ENCODE measurements around the gene SECISBP2L. TPM values are rescaled to one million over a fixed set of nuclear protein-coding genes. Genes with fewer than 3 reads are reported as not detected.

Gene SECISBP2L
- total RNA-seq, 1 experiment from 2014 or later = 16.0 TPM

DNA sequence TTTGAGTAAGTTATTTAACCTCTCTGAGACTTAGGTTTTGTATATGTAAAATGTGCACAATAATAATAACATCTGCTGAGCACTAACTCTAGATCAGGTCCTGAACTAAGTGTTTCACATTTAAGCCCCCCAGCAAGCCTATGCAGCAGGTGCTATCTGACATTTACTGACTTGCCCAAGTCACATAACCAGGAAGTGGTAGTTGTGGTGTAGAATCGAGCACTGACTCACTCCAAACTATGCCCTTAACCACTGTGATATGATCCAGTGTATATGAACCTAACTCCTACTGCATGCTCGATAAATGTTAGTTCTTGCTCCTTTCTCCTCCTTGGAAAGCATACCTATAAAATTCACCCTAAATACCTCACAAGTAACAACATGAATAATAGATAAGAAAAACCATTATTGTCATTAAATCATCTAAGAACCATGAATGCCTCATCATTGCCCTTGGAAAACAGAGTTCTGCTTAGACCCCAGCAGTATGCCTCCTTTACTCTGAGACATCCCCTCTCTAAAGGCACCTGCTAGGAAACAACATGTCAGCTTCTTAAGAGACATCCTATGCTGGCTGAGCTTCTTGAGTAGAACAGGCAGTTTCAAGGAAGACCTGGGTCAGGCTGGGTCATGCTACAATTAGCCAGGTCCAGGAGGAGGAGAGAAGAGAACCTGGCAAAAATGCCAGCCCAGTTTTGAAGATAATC lies 79.5 kb downstream of the SECISBP2L start:
- DNase-seq (ENCODE audit: low spot score) = peak; percentile 61

GRCh38 chr15:48965972-48966371 lies 80.3 kb downstream of the SECISBP2L start:
- peak; percentile 61 for DNase-seq (ENCODE audit: low spot score)

GRCh38 chr15:48964898-48965297 lies 81.3 kb downstream of the SECISBP2L start:
- no peak for DNase-seq (ENCODE audit: low spot score)

GRCh38 chr15:48963524-48964113 lies 82.6 kb downstream of the SECISBP2L start, which contains the start of gene SHC4:
Gene SHC4 (minus strand): TSS chr15:48963919. CDS start chr15:48963015, 904 bp downstream.
- DNase-seq (ENCODE audit: low spot score) = peak; percentile 74

- DNase-seq (ENCODE audit: low spot score) = no peak
Measured at GRCh38 chr15:48962662-48963523, 83.4 kb downstream of the SECISBP2L start.

- no peak for DNase-seq (ENCODE audit: low spot score)
Measured at GRCh38 chr15:48955967-48956366, 90.3 kb downstream of the SECISBP2L start.

DNA sequence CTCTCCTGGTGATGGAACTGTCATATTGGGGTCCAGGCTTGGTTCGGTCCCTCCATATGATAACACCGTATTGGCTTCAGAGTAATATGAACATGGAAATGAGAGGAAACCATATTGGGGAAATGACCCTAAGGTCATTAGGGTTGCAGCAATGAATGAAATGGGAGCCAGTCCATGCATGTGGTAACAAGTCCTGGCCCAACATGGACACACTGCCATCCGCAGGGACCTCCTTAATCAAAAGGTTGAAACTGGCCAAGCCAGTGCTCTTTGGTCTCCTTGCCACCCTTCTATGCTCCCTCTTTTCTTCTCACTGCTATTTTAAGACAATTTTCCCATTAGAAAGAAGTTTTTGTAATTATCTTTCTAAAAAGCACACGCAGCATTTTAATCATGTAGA lies 90.9 kb downstream of the SECISBP2L start:
- DNase-seq (ENCODE audit: low spot score) = no peak

GRCh38 chr15:48954538-48954937 lies 91.7 kb downstream of the SECISBP2L start:
- no peak for DNase-seq (ENCODE audit: low spot score)

DNA sequence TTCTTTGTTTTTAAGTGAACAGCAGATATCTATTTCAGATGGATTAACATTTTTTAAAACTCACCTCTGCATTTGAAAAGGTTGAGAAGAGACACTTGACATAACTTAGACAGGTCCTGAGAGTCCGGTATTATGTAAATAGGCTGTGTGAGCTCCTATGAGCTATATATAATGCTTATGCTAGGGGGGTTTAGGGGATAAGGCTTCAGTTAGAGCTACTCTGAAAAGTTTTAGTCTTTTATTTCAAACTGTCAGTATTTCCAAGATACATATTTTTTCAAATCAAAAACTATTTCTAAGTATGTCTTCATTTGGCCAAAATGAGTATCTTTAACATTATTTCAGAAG lies 99.4 kb downstream of the SECISBP2L start:
- no peak for DNase-seq (ENCODE audit: low spot score)

DNA sequence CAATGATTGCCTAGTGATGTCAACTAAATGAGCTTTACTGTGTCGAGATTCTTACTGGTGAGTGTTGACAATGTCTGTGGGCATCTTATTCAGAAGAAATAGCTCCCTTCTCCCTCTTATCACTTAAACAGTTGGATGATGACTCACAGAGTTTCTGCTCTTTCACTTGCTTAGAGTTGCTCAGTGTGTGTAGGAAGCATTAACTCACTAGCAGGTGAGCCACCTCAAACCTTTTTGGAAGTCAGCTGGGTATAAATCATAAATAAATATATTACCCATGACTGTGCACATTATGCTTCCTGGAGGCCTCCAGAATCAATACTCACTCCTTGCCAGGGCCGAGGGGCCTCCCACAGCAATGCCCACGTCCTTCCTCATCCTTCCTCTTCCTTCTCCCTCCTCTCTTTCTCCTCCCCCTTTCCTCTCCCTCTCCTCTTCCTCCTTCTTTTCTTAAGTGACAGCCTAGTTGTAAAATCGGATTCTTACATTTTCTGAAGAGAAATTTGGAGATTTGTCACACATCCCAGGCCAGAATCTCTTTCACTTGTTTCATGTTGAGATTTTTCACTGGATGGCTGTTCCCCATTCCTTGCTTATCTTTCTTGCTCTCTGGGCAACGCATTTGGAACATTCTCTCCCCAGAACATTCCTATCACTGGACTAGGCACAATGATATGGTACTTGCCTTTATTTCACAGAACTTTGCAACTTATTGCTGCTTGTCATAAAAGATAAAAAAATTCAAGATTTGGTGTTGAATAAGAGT lies 100.0 kb downstream of the SECISBP2L start:
- no peak for DNase-seq (ENCODE audit: low spot score)

- DNase-seq (ENCODE audit: low spot score) = no peak
Measured at GRCh38 chr15:48945386-48945785, 100.9 kb downstream of the SECISBP2L start.

DNA sequence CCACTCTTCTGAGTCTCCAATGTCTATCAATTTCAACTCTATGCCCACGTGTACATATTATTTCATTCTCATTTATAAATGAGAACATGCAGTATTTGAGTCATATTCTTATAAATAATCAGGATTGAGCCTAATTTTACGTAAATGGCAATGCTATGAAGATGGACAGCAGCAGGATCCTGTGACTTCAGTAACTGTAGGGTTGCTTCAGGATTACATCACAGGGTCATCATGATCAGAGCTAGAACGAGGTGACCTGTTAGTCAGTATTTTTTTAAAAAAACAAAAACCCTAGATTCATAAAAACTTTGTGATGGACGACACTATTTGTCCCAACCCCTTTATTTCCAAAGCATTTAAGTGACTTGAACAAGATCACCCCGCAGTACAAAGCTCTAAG lies 104.3 kb downstream of the SECISBP2L start:
- no peak for DNase-seq (ENCODE audit: low spot score)

GRCh38 chr15:48940508-48940907 lies 105.7 kb downstream of the SECISBP2L start:
- DNase-seq (ENCODE audit: low spot score) = peak; percentile 54

DNA sequence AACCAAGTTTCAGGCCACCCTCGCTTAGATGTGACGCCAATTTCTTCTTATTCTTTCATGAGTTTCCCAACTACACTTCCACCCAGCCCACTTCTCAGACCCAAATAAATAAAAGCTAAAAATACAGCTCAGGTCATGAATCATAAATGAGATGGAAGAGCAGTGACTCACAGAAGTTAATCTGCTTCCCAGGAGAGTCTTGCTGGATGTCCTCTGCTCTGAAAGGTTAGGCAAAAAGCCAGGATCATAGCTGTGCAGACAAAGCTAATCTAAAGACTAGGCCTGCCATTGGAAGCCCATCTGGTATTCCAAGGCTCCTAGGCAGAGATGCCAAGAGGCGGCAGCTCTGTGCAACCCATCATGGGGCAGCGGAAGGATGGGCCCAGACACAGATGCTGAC lies 106.6 kb downstream of the SECISBP2L start:
- peak; percentile 68 for DNase-seq (ENCODE audit: low spot score)

Other genes starting within 250 kb of the SECISBP2L start
- gene CEP152, start 235.4 kb downstream of the SECISBP2L start, total RNA-seq (2014; rRNA removed; shearing (Covaris generic)) = 6.2 and 9.7 TPM in 2 replicates
- 343 and 403 TPM in 2 replicates for gene EID1, start 168.3 kb downstream of the SECISBP2L start, total RNA-seq (2014; rRNA removed; shearing (Covaris generic))
- gene SHC4, start 82.5 kb downstream of the SECISBP2L start, total RNA-seq (2014; rRNA removed; shearing (Covaris generic)) = 0.93 and 1.3 TPM in 2 replicates
- gene COPS2, start 109.2 kb upstream of the SECISBP2L start, total RNA-seq (2014; rRNA removed; shearing (Covaris generic)) = 47.8 and 61.5 TPM in 2 replicates
- gene GALK2, start 123.8 kb upstream of the SECISBP2L start, total RNA-seq (2014; rRNA removed; shearing (Covaris generic)) = 59.4 and 63.8 TPM in 2 replicates